GM12878 (cell line): ENCODE measurements around the gene ZNF644. TPM values are rescaled to one million over a fixed set of nuclear protein-coding genes. Genes with fewer than 3 reads are reported as not detected.
A peak's percentile ranks its signal among the peaks of the same experiment; 100 is the strongest.
"Not testable (repeated sequence)": the region's sequence is repeated elsewhere in the genome, so short reads cannot be mapped to it uniquely, and the experiment has no call there.

ENCODE experiments used
- ATAC-seq: fragments of 200-7000 bp; cut with Tn5 transposase; 3 replicates; pipeline ENCODE4 v1.9.1; 2020; ENCODE audit warnings: mild to moderate bottlenecking, moderate library complexity
- BruUV-seq: library from RNA; stranded (reverse); fragments of 400-500 nt; replicated peaks from 2 replicates; lab custom pipeline; 2021; lab: Mats Ljungman, UMichigan
- CTCF ChIA-PET: fragments of 300-600 bp; sonication (Branson Sonifier 250); formaldehyde crosslinking; extraction: SDS; loops from one replicate; lab custom pipeline; 2021; ENCODE audit warnings: inconsistent platforms; lab: Yijun Ruan, JAX
- POLR2A ChIA-PET: fragments of 350-600 bp; formaldehyde crosslinking; extraction: SDS; loops from one replicate; lab custom pipeline; 2021; ENCODE audit warnings: inconsistent platforms; lab: Charles Lee
- RAD21 ChIA-PET: fragments of 300-600 bp; sonication (Branson Sonifier 250); formaldehyde crosslinking; loops from one replicate; lab custom pipeline; 2023; ENCODE audit warnings: antibody characterized with exemption; ENCODE audit not compliant: unreplicated experiment; lab: Charles Lee
- SMC1A ChIA-PET: fragments of 300-600 bp; sonication (Branson Sonifier 250); formaldehyde crosslinking; loops from one replicate; lab custom pipeline; 2023; ENCODE audit not compliant: unreplicated experiment, uncharacterized antibody; lab: Charles Lee
- DNase-seq: peaks from one replicate; pipeline ENCODE4 v3.0.0-alpha.2; 2011; ENCODE audit warnings: low read depth, low spot score
- FAIRE-seq: peaks from 3 replicates; lab custom pipeline; 2011; peaks lifted over from hg19 to GRCh38; lab: Jason Lieb, UNC
- H2AFZ ChIP-seq: 2 replicates; pipeline ENCODE4 v1.6.0; 2011; ENCODE audit warnings: low read depth, low read length, control low read depth; ENCODE audit not compliant: control insufficient read depth
- H3K27ac ChIP-seq: 2 replicates; pipeline ENCODE4 v1.5.1; 2011; ENCODE audit warnings: control low read depth; ENCODE audit not compliant: control insufficient read depth, insufficient read depth
- H3K27me3 ChIP-seq, 2 experiments: replicated peaks in 1 of 2; 2 replicates each; pipeline versions ENCODE4 v1.6.0 to v1.6.1; 2011; ENCODE audit warnings: low read length in 1 of 2; ENCODE audit not compliant: control insufficient read depth in 2 of 2, insufficient read depth in 2 of 2
- H3K36me3 ChIP-seq, 2 experiments: 2 replicates each; pipeline ENCODE4 v1.5.1; 2011; ENCODE audit warnings: low read length in 1 of 2; ENCODE audit not compliant: control insufficient read depth in 2 of 2, insufficient read depth in 2 of 2
- H3K4me1 ChIP-seq: 2 replicates; pipeline ENCODE4 v1.6.1; 2011; ENCODE audit warnings: mild to moderate bottlenecking, low read length, moderate library complexity, mixed read lengths; ENCODE audit not compliant: control insufficient read depth, insufficient read depth
- H3K4me2 ChIP-seq: 2 replicates; pipeline ENCODE4 v1.6.0; 2011; ENCODE audit warnings: control low read depth; ENCODE audit not compliant: control insufficient read depth, insufficient read depth
- H3K4me3 ChIP-seq: fragments of 200-600 bp; sonication (generic); 2 replicates; pipeline ENCODE4 v1.5.1; 2016
- H3K79me2 ChIP-seq: 2 replicates; pipeline ENCODE4 v1.6.0; 2011; ENCODE audit warnings: low read length; ENCODE audit not compliant: control insufficient read depth, insufficient read depth
- H3K9ac ChIP-seq: 2 replicates; pipeline ENCODE4 v1.8.0; 2011; ENCODE audit warnings: low read length, control low read depth, mixed read lengths; ENCODE audit not compliant: control insufficient read depth, insufficient read depth
- H3K9me3 ChIP-seq: replicated peaks from 3 replicates; pipeline ENCODE4 v1.5.1; 2011; ENCODE audit warnings: mild to moderate bottlenecking, low read length; ENCODE audit not compliant: control insufficient read depth, insufficient read depth
- H4K20me1 ChIP-seq: 2 replicates; pipeline ENCODE4 v1.6.0; 2011; ENCODE audit not compliant: control insufficient read depth, insufficient read depth
- EP300 ChIP-seq, 2 experiments: fragments of 150-350 bp in 1 of 2; IDR thresholded peaks; 2 replicates each; pipeline ENCODE4 v1.6.1; 2011 to 2012; ENCODE audit warnings: low read depth in 2 of 2, low read length in 2 of 2, borderline replicate concordance in 1 of 2, improper control_type of control experiment in 1 of 2, inconsistent platforms in 1 of 2; ENCODE audit not compliant: control insufficient read depth in 1 of 2
- IRF3 ChIP-seq: fragments of 450-650 bp; IDR thresholded peaks from 2 replicates; pipeline ENCODE4 v1.6.1; 2014; ENCODE audit warnings: mild to moderate bottlenecking
- RAD51 ChIP-seq: fragments of 450-650 bp; IDR thresholded peaks from 2 replicates; pipeline ENCODE4 v1.6.1; 2016; ENCODE audit warnings: moderate library complexity, mild to moderate bottlenecking, inconsistent platforms
- RBBP5 ChIP-seq: fragments of 200-600 bp; sonication (generic); conservative IDR thresholded peaks from 2 replicates; pipeline ENCODE4 v1.6.1; 2016
- REST ChIP-seq: IDR thresholded peaks from 2 replicates; pipeline ENCODE4 v1.6.1; 2012; ENCODE audit warnings: mild to moderate bottlenecking, low read depth, low read length
- TCF12 ChIP-seq: IDR thresholded peaks from 2 replicates; pipeline ENCODE4 v1.6.1; 2011; ENCODE audit warnings: low read depth, mild to moderate bottlenecking, low read length
- WGBS: methylation state at CpG from one replicate; pipeline ENCODE4 v1.1.6; 2016; ENCODE audit warnings: low lambda C conversion rate; ENCODE audit not compliant: insufficient replicate concordance, insufficient coverage; ENCODE audit errors: missing lambda C conversion rate; 5-methylcytosine and 5-hydroxymethylcytosine counted together
- in situ Hi-C: fragments of 300-500 bp; cut with MboI; formaldehyde crosslinking; loops from 9 replicates; pipeline ENCODE4 v1.14.3; 2018; ENCODE audit warnings: mixed read lengths
- intact Hi-C: fragments of 100-400 bp; cut with micrococcal nuclease; formaldehyde crosslinking; loops from one replicate; pipeline ENCODE4 v1.14.2; 2022; ENCODE audit not compliant: unreplicated experiment
- polyA plus RNA-seq, 11 experiments: library from polyadenylated mRNA; depleted of rRNA in 4 of 11; unstranded in 6 of 11; stranded (reverse) in 5 of 11; fragments of >200 nt; fragmentation: Nextera tagmentation in 4 of 11; fragmentation: Illumina TruSeq in 1 of 11; extraction: Ambion mirVana in 4 of 11; extraction: Trizol in 1 of 11; gene quantifications; 1 replicate in 1 of 11; 2 replicates in 10 of 11; pipeline versions ENCODE4 v1.2.1 to v1.2.3, GENCODE V29; 2011 to 2016; ENCODE audit warnings: inconsistent platforms in 2 of 11, missing spikeins in 2 of 11, low read depth in 1 of 11
- total RNA-seq, 4 experiments: library from RNA; depleted of rRNA in 3 of 4; stranded (reverse); fragments of >200 nt in 3 of 4; fragmentation: Illumina TruSeq in 1 of 4; extraction: Trizol in 1 of 4; gene quantifications; 2 replicates each; pipeline versions ENCODE4 v1.2.1 to v1.2.3, GENCODE V29; 2013 to 2021

The ZNF644 gene
- total and polyA plus RNA-seq, 10 of the 15 experiments (the other 5 are each of a cell fraction or from before 2014, with no cell fraction given): 17.7 to 55.3 (median 29.5) TPM

- TF ChIP-seq EP300 (IDR thresholded peaks at IDR 0.05; ENCODE audit: borderline replicate concordance in 1 of 2, control insufficient read depth in 1 of 2, low read depth in 2 of 2, low read length in 2 of 2): no peak
- TF ChIP-seq, all 136 proteins: peak for 0
These were observed 24.9 kb upstream of the ZNF644 start (continued) for GRCh38 chr1:91046766-91047165.

GRCh38 chr1:91045284-91045683 lies 23.4 kb upstream of the ZNF644 start:
- BruUV-seq: no TSS peak
- H3K79me2 ChIP-seq: no peaks in the 10 kb centered on the region
- no peak overlapping the region for H3K4me3 ChIP-seq
- H4K20me1 ChIP-seq: no peaks in the 10 kb centered on the region
- ATAC-seq: no peak
- no peaks in the 10 kb centered on the region for H3K36me3 ChIP-seq
- ChIA-PET POLR2A (no interaction called here), SMC1A (no interaction called here), CTCF (no interaction called here), RAD21 (no interaction called here)
- no peak for FAIRE-seq
- no peak overlapping the region for H3K27ac ChIP-seq
- H3K4me1 ChIP-seq: no peaks in the 10 kb centered on the region
- WGBS: 0% methylated on average over 1 of the region's 1 CpG
- H2AFZ ChIP-seq: no peak overlapping the region
- H3K4me2 ChIP-seq: no peak overlapping the region
- DNase-seq: no peak
- in situ Hi-C loops: no loop called here
- no peaks in the 10 kb centered on the region for H3K27me3 ChIP-seq
- intact Hi-C loops: no loop called here
- H3K9me3 ChIP-seq: no peaks in the 10 kb centered on the region; the same call in 2 of the 3 replicates
- no peak overlapping the region for H3K9ac ChIP-seq
- TF ChIP-seq RBBP5 (no peak), TCF12 (no peak), RAD51 (peak; percentile 63; the same call in 1 of the 2 replicates), IRF3 (no peak), REST (no peak)

GRCh38 chr1:91044776-91045175 lies 22.9 kb upstream of the ZNF644 start:
- H2AFZ ChIP-seq, H3K27ac ChIP-seq, H3K27me3 ChIP-seq, H3K4me3 ChIP-seq, H3K79me2 ChIP-seq, H3K36me3 ChIP-seq, RAD21 ChIA-PET, H3K4me1 ChIP-seq, H3K9ac ChIP-seq, intact Hi-C loops, DNase-seq, in situ Hi-C loops, BruUV-seq, H3K4me2 ChIP-seq, H4K20me1 ChIP-seq, FAIRE-seq, H3K9me3 ChIP-seq, POLR2A ChIA-PET, SMC1A ChIA-PET, CTCF ChIA-PET, ATAC-seq: not testable (repeated sequence)
- WGBS: 21% methylated on average over 2 of the region's 2 CpGs
